HCT116 (cell line): ENCODE measurements around the gene C4orf50. TPM values are rescaled to one million over a fixed set of nuclear protein-coding genes. Genes with fewer than 3 reads are reported as not detected.

Experiments
- ATAC-seq: fragments of 200-7000 bp; cut with Tn5 transposase; 2 replicates; pipeline ENCODE4 v1.9.1; 2020; ENCODE audit warnings: mild to moderate bottlenecking, moderate library complexity
- BruUV-seq: library from RNA; stranded (reverse); fragments of 400-500 nt; replicated peaks from 2 replicates; lab custom pipeline; 2021; lab: Mats Ljungman, UMichigan
- CTCF ChIA-PET: fragments of 300-600 bp; sonication (Branson Sonifier 250); formaldehyde crosslinking; loops from one replicate; lab custom pipeline; 2021; ENCODE audit warnings: antibody characterized with exemption; lab: Charles Lee
- POLR2A ChIA-PET: fragments of 300-600, 350-600 bp; sonication (Branson Sonifier 250); formaldehyde crosslinking; loops from one replicate; lab custom pipeline; 2021; ENCODE audit warnings: antibody characterized with exemption; lab: Charles Lee
- RAD21 ChIA-PET, 2 experiments: fragments of 300-600 bp; sonication (Branson Sonifier 250); formaldehyde crosslinking; loops; one replicate each; lab custom pipeline; 2023; ENCODE audit warnings: low total read pairs in 2 of 2; ENCODE audit not compliant: uncharacterized antibody in 2 of 2, unreplicated experiment in 2 of 2, low non-redundant PET in 1 of 2; lab: Charles Lee
- DNase-seq: peaks from one replicate; pipeline ENCODE4 v3.0.0-alpha.2; 2010; ENCODE audit warnings: low read depth, low spot score
- H2AFZ ChIP-seq: fragments of 200-600 bp; shearing (Covaris generic), sonication (generic); 2 replicates; pipeline ENCODE4 v1.6.1; 2017; ENCODE audit warnings: low read depth, mixed run types, mixed read lengths, antibody characterized with exemption, low read length; ENCODE audit not compliant: poor library complexity, severe bottlenecking
- H3K27ac ChIP-seq: 2 replicates; pipeline ENCODE4 v1.5.1; 2012; ENCODE audit warnings: low read depth, low read length
- H3K27me3 ChIP-seq: fragments of 200-600 bp; sonication (generic); 2 replicates; pipeline ENCODE4 v1.6.1; 2016; ENCODE audit warnings: mixed run types, low read length, mixed read lengths; ENCODE audit not compliant: insufficient read depth
- H3K36me3 ChIP-seq, 2 experiments: fragments of 200-500 bp in 1 of 2; fragments of 200-600 bp in 1 of 2; sonication (Bioruptor generic) in 1 of 2; sonication (generic) in 1 of 2; 2 replicates each; pipeline versions ENCODE4 v1.5.1 to v1.6.1; 2014 to 2016; ENCODE audit warnings: low read length in 2 of 2, inconsistent platforms in 1 of 2, mixed read lengths in 1 of 2, mixed run types in 1 of 2; ENCODE audit not compliant: insufficient read depth in 2 of 2, control insufficient read depth in 1 of 2
- H3K4me1 ChIP-seq, 2 experiments: fragments of 200-600 bp in 1 of 2; sonication (generic) in 1 of 2; 2 replicates each; pipeline versions ENCODE4 v1.5.1 to v1.6.1; 2012 to 2017; ENCODE audit warnings: low read length in 2 of 2, inconsistent platforms in 1 of 2, mild to moderate bottlenecking in 1 of 2, mixed read lengths in 1 of 2, mixed run types in 1 of 2, moderate library complexity in 1 of 2; ENCODE audit not compliant: insufficient read depth in 2 of 2, control insufficient read depth in 1 of 2
- H3K4me2 ChIP-seq: fragments of 200-600 bp; sonication (generic); 2 replicates; pipeline ENCODE4 v1.6.1; 2017; ENCODE audit warnings: mixed run types, low read length, mixed read lengths
- H3K4me3 ChIP-seq, 2 experiments: fragments of 200-600 bp in 1 of 2; sonication (generic) in 1 of 2; replicated peaks in 1 of 2; 2 replicates each; pipeline ENCODE4 v1.5.1; 2011 to 2016; ENCODE audit warnings: low read length in 2 of 2, control low read depth in 1 of 2, low read depth in 1 of 2, mild to moderate bottlenecking in 1 of 2, mixed read lengths in 1 of 2, mixed run types in 1 of 2
- H3K79me2 ChIP-seq: fragments of 200-600 bp; sonication (generic); 2 replicates; pipeline ENCODE4 v1.6.1; 2017; ENCODE audit warnings: mild to moderate bottlenecking, mixed run types, low read length, moderate library complexity, mixed read lengths; ENCODE audit not compliant: insufficient read depth
- H3K9ac ChIP-seq: fragments of 200-600 bp; sonication (generic); 2 replicates; pipeline ENCODE4 v1.6.1; 2016; ENCODE audit warnings: low read length, mixed read lengths
- H3K9me2 ChIP-seq: fragments of 200-600 bp; sonication (generic), shearing (Covaris generic); 2 replicates; pipeline ENCODE4 v1.6.1; 2017; ENCODE audit warnings: mixed run types, mild to moderate bottlenecking, moderate library complexity; ENCODE audit not compliant: insufficient read depth
- H3K9me3 ChIP-seq, 2 experiments: fragments of 200-500 bp in 1 of 2; fragments of 200-600 bp in 1 of 2; sonication (Bioruptor generic) in 1 of 2; sonication (generic) in 1 of 2; 2 replicates each; pipeline ENCODE4 v1.6.1; 2014 to 2017; ENCODE audit warnings: low read length in 2 of 2, mixed read lengths in 2 of 2, inconsistent platforms in 1 of 2, low read depth in 1 of 2, mild to moderate bottlenecking in 1 of 2, mixed run types in 1 of 2, moderate library complexity in 1 of 2; ENCODE audit not compliant: control insufficient read depth in 1 of 2, insufficient read depth in 1 of 2
- H4K20me1 ChIP-seq: fragments of 200-600 bp; sonication (generic), shearing (Covaris generic); 2 replicates; pipeline ENCODE4 v1.6.1; 2017; ENCODE audit warnings: mixed run types, mild to moderate bottlenecking, moderate library complexity; ENCODE audit not compliant: insufficient read depth
- CBX3 ChIP-seq: IDR thresholded peaks from 2 replicates; pipeline ENCODE4 v1.6.1; 2012; ENCODE audit warnings: low read depth
- CEBPB ChIP-seq: IDR thresholded peaks from 2 replicates; pipeline ENCODE4 v1.6.1; 2012; ENCODE audit warnings: low read depth
- EGR1 ChIP-seq: IDR thresholded peaks from 2 replicates; pipeline ENCODE4 v1.6.1; 2012; ENCODE audit warnings: low read depth
- EZH2 ChIP-seq: fragments of 200-600 bp; sonication (generic); IDR thresholded peaks from 2 replicates; pipeline ENCODE4 v1.6.1; 2017; ENCODE audit warnings: antibody characterized with exemption, mixed run types
- EZH2phosphoT487 ChIP-seq: fragments of 200-600 bp; IDR thresholded peaks from 2 replicates; pipeline ENCODE4 v1.6.1; 2018; ENCODE audit warnings: antibody characterized with exemption, borderline replicate concordance
- POLR2A ChIP-seq: IDR thresholded peaks from 2 replicates; pipeline ENCODE4 v1.7.0; 2011; ENCODE audit warnings: borderline replicate concordance; ENCODE audit not compliant: insufficient read depth, insufficient read length; ENCODE audit errors: extremely low read depth
- POLR2AphosphoS5 ChIP-seq: IDR thresholded peaks from 2 replicates; pipeline ENCODE4 v1.6.1; 2011; ENCODE audit warnings: mild to moderate bottlenecking, low read depth, low read length, moderate library complexity
- RAD21 ChIP-seq: IDR thresholded peaks from 2 replicates; pipeline ENCODE4 v1.6.1; 2012; ENCODE audit warnings: low read depth, mild to moderate bottlenecking
- SP1 ChIP-seq: IDR thresholded peaks from 2 replicates; pipeline ENCODE4 v1.6.1; 2012; ENCODE audit warnings: low read depth
- SRF ChIP-seq: IDR thresholded peaks from 2 replicates; pipeline ENCODE4 v1.6.1; 2012; ENCODE audit warnings: low read depth
- YY1 ChIP-seq: IDR thresholded peaks from 2 replicates; pipeline ENCODE4 v1.6.1; 2011; ENCODE audit warnings: low read length, low read depth, moderate library complexity, mild to moderate bottlenecking; ENCODE audit not compliant: insufficient replicate concordance; ENCODE audit errors: extremely low read depth
- intact Hi-C: fragments of 100-400 bp; cut with micrococcal nuclease; formaldehyde crosslinking; loops from 2 replicates; pipeline ENCODE4 v1.10.0; 2022
- total RNA-seq: library from RNA; stranded (reverse); gene quantifications from one replicate; pipeline ENCODE4 v1.2.1, GENCODE V29; 2021; ENCODE audit not compliant: unreplicated experiment
- TF ChIP-seq, protein P1 (sequence below): IDR thresholded peaks from 2 replicates; pipeline ENCODE4 v1.6.1; 2012
- TF ChIP-seq, protein P2 (sequence below), 3 experiments: fragments of 200-600 bp in 1 of 3; sonication (generic) in 1 of 3; IDR thresholded peaks in 2 of 3; conservative IDR thresholded peaks in 1 of 3; 2 replicates each; pipeline ENCODE4 v1.5.1; 2012 to 2017; ENCODE audit warnings: low read depth in 2 of 3, low read length in 2 of 3, antibody characterized with exemption in 1 of 3, borderline replicate concordance in 1 of 3, control low read depth in 1 of 3, mild to moderate bottlenecking in 1 of 3, mixed read lengths in 1 of 3, mixed run types in 1 of 3, moderate library complexity in 1 of 3; ENCODE audit not compliant: insufficient read depth in 1 of 3
- TF ChIP-seq, protein P3 (sequence below): IDR thresholded peaks from 2 replicates; pipeline ENCODE4 v1.6.1; 2012
- TF ChIP-seq, protein P4 (sequence below): IDR thresholded peaks from 2 replicates; pipeline ENCODE4 v1.6.1; 2012; ENCODE audit warnings: low read depth

Gene C4orf50
- total RNA-seq, 1 experiment from 2014 or later: not detected

DNA sequence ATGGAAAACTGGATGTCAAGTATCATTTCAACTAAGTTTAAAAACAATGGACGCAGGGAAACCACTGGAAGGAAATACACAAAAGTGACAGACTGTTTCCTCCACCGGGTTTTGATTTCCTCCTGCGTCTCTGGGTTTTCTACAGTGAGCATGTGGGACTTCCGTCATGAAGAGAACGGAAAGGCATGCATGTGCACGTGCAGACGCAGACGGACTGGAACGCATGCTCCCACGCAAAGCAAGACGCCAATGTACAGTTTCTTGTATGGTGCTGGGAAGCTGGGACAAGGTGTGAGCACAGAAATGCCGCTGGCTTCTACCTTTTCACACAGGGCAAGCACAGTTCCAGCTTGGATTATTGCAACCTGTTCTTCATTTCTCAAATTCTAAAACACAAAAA, 30.3 kb upstream of the C4orf50 start:
- TF ChIP-seq EGR1 (no peak), RAD21 (no peak), CBX3 (no peak), CEBPB (no peak), EZH2 (no peak), POLR2A (no peak), SRF (no peak), POLR2AphosphoS5 (no peak), SP1 (no peak), YY1 (no peak), EZH2phosphoT487 (no peak)
- TF ChIP-seq, protein P1, sequence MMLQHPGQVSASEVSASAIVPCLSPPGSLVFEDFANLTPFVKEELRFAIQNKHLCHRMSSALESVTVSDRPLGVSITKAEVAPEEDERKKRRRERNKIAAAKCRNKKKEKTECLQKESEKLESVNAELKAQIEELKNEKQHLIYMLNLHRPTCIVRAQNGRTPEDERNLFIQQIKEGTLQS: no peak
- TF ChIP-seq, protein P2, sequence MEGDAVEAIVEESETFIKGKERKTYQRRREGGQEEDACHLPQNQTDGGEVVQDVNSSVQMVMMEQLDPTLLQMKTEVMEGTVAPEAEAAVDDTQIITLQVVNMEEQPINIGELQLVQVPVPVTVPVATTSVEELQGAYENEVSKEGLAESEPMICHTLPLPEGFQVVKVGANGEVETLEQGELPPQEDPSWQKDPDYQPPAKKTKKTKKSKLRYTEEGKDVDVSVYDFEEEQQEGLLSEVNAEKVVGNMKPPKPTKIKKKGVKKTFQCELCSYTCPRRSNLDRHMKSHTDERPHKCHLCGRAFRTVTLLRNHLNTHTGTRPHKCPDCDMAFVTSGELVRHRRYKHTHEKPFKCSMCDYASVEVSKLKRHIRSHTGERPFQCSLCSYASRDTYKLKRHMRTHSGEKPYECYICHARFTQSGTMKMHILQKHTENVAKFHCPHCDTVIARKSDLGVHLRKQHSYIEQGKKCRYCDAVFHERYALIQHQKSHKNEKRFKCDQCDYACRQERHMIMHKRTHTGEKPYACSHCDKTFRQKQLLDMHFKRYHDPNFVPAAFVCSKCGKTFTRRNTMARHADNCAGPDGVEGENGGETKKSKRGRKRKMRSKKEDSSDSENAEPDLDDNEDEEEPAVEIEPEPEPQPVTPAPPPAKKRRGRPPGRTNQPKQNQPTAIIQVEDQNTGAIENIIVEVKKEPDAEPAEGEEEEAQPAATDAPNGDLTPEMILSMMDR (IDR thresholded peaks at IDR 0.05 in 2 of 3, conservative IDR thresholded peaks at IDR 0.05 in 1 of 3; ENCODE audit: borderline replicate concordance in 1 of 3, insufficient read depth in 1 of 3, low read depth in 2 of 3, low read length in 2 of 3): no peak
- TF ChIP-seq, protein P3, sequence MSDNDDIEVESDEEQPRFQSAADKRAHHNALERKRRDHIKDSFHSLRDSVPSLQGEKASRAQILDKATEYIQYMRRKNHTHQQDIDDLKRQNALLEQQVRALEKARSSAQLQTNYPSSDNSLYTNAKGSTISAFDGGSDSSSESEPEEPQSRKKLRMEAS: no peak
- TF ChIP-seq, protein P4, sequence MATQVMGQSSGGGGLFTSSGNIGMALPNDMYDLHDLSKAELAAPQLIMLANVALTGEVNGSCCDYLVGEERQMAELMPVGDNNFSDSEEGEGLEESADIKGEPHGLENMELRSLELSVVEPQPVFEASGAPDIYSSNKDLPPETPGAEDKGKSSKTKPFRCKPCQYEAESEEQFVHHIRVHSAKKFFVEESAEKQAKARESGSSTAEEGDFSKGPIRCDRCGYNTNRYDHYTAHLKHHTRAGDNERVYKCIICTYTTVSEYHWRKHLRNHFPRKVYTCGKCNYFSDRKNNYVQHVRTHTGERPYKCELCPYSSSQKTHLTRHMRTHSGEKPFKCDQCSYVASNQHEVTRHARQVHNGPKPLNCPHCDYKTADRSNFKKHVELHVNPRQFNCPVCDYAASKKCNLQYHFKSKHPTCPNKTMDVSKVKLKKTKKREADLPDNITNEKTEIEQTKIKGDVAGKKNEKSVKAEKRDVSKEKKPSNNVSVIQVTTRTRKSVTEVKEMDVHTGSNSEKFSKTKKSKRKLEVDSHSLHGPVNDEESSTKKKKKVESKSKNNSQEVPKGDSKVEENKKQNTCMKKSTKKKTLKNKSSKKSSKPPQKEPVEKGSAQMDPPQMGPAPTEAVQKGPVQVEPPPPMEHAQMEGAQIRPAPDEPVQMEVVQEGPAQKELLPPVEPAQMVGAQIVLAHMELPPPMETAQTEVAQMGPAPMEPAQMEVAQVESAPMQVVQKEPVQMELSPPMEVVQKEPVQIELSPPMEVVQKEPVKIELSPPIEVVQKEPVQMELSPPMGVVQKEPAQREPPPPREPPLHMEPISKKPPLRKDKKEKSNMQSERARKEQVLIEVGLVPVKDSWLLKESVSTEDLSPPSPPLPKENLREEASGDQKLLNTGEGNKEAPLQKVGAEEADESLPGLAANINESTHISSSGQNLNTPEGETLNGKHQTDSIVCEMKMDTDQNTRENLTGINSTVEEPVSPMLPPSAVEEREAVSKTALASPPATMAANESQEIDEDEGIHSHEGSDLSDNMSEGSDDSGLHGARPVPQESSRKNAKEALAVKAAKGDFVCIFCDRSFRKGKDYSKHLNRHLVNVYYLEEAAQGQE: no peak
- DNase-seq: no peak
- no TSS peak for BruUV-seq
- no peaks in the 10 kb centered on the region for H3K9me3 ChIP-seq
- intact Hi-C loops: no loop called here
- POLR2A ChIA-PET: no interaction called here
- no peak overlapping the region for H3K27ac ChIP-seq
- no peak overlapping the region for H3K4me3 ChIP-seq
- RAD21 ChIA-PET: no interaction called here
- H2AFZ ChIP-seq: no peak overlapping the region
- H3K4me2 ChIP-seq: no peak overlapping the region
- ATAC-seq: no peak
- H3K4me1 ChIP-seq: peaks cover 0 to 11% of the 10 kb centered on the region in 2 experiments; a peak in 2 of 4 replicates
- H4K20me1 ChIP-seq: no peaks in the 10 kb centered on the region
- CTCF ChIA-PET: no interaction called here
- no peak overlapping the region for H3K9ac ChIP-seq
- no peaks in the 10 kb centered on the region for H3K36me3 ChIP-seq
- peaks cover 46% of the 10 kb centered on the region; the same call in 1 of the 2 replicates for H3K27me3 ChIP-seq
- no peaks in the 10 kb centered on the region for H3K9me2 ChIP-seq
- no peaks in the 10 kb centered on the region for H3K79me2 ChIP-seq
